ENCODE measurements around the gene GLI3.

Gene GLI3

GRCh38 chr7:42107484-42108240, 129.3 kb downstream of the GLI3 start (continued):
- TF ChIP-seq FEZF1 (tag by site-specific recombination; IDR thresholded peaks at IDR 0.05) (peak; percentile 59), ZBTB1 (tag by site-specific recombination; IDR thresholded peaks at IDR 0.05) (no peak), ZNF23 (tag by site-specific recombination; IDR thresholded peaks at IDR 0.05; ENCODE audit: borderline replicate concordance) (no peak), ZNF501 (tag by site-specific recombination; IDR thresholded peaks at IDR 0.05) (no peak), ZNF354C (tag by site-specific recombination; IDR thresholded peaks at IDR 0.05; ENCODE audit: borderline replicate concordance, low read depth) (no peak), ZNF529 (tag by site-specific recombination; IDR thresholded peaks at IDR 0.05; ENCODE audit: insufficient replicate concordance) (no peak), ZNF423 (tag by site-specific recombination; IDR thresholded peaks at IDR 0.05) (no peak), ZNF596 (tag by site-specific recombination; IDR thresholded peaks at IDR 0.05) (no peak), ZNF510 (tag by site-specific recombination; IDR thresholded peaks at IDR 0.05; ENCODE audit: insufficient replicate concordance) (no peak), ZNF610 (tag by site-specific recombination; IDR thresholded peaks at IDR 0.05; ENCODE audit: borderline replicate concordance) (no peak), GFI1B (tag by site-specific recombination; IDR thresholded peaks at IDR 0.05) (peak; percentile 84), OSR2 (tag by site-specific recombination; IDR thresholded peaks at IDR 0.05) (peak; percentile 59), KLF7 (tag by site-specific recombination; IDR thresholded peaks at IDR 0.05; ENCODE audit: borderline replicate concordance) (peak; percentile 39; the same call in 1 of the 2 replicates), MZF1 (tag by site-specific recombination; IDR thresholded peaks at IDR 0.05; ENCODE audit: borderline replicate concordance) (peak; percentile 29; the same call in 1 of the 2 replicates), ZXDB (tag by site-specific recombination; IDR thresholded peaks at IDR 0.05) (peak; percentile 60), ZNF19 (tag by site-specific recombination; IDR thresholded peaks at IDR 0.05; ENCODE audit: low read depth) (no peak), ZNF394 (tag by site-specific recombination; IDR thresholded peaks at IDR 0.05; ENCODE audit: borderline replicate concordance) (peak; percentile 19; the same call in 1 of the 2 replicates), ZNF10 (tag by site-specific recombination; IDR thresholded peaks at IDR 0.05) (no peak), ZNF114 (tag by site-specific recombination; IDR thresholded peaks at IDR 0.05) (no peak), ZNF521 (tag by site-specific recombination; IDR thresholded peaks at IDR 0.05) (no peak), ZNF629 (tag by site-specific recombination; IDR thresholded peaks at IDR 0.05) (peak; percentile 54; the same call in 1 of the 2 replicates), ZBTB17 (tag by site-specific recombination; IDR thresholded peaks at IDR 0.05) (peak; percentile 88), ZNF155 (tag by site-specific recombination; IDR thresholded peaks at IDR 0.05) (no peak), ZNF768 (tag by site-specific recombination; IDR thresholded peaks at IDR 0.05) (0 out of 2 replicates have a peak, but pooled peaks have one; percentile 64), ZNF555 (tag by site-specific recombination; conservative IDR thresholded peaks at IDR 0.05) (no peak), ZNF544 (tag by site-specific recombination; IDR thresholded peaks at IDR 0.05) (no peak), ZNF624 (tag by site-specific recombination; IDR thresholded peaks at IDR 0.05) (no peak)
- TF ChIP-seq, protein P1, sequence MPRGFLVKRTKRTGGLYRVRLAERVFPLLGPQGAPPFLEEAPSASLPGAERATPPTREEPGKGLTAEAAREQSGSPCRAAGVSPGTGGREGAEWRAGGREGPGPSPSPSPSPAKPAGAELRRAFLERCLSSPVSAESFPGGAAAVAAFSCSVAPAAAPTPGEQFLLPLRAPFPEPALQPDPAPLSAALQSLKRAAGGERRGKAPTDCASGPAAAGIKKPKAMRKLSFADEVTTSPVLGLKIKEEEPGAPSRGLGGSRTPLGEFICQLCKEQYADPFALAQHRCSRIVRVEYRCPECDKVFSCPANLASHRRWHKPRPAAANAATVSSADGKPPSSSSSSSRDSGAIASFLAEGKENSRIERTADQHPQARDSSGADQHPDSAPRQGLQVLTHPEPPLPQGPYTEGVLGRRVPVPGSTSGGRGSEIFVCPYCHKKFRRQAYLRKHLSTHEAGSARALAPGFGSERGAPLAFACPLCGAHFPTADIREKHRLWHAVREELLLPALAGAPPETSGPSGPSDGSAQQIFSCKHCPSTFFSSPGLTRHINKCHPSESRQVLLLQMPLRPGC (tag by site-specific recombination; IDR thresholded peaks at IDR 0.05) = no peak
- TF ChIP-seq, protein P2, sequence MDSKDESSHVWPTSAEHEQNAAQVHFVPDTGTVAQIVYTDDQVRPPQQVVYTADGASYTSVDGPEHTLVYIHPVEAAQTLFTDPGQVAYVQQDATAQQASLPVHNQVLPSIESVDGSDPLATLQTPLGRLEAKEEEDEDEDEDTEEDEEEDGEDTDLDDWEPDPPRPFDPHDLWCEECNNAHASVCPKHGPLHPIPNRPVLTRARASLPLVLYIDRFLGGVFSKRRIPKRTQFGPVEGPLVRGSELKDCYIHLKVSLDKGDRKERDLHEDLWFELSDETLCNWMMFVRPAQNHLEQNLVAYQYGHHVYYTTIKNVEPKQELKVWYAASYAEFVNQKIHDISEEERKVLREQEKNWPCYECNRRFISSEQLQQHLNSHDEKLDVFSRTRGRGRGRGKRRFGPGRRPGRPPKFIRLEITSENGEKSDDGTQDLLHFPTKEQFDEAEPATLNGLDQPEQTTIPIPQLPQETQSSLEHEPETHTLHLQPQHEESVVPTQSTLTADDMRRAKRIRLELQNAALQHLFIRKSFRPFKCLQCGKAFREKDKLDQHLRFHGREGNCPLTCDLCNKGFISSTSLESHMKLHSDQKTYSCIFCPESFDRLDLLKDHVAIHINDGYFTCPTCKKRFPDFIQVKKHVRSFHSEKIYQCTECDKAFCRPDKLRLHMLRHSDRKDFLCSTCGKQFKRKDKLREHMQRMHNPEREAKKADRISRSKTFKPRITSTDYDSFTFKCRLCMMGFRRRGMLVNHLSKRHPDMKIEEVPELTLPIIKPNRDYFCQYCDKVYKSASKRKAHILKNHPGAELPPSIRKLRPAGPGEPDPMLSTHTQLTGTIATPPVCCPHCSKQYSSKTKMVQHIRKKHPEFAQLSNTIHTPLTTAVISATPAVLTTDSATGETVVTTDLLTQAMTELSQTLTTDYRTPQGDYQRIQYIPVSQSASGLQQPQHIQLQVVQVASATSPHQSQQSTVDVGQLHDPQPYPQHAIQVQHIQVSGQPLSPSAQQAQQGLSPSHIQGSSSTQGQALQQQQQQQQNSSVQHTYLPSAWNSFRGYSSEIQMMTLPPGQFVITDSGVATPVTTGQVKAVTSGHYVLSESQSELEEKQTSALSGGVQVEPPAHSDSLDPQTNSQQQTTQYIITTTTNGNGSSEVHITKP (tag by site-specific recombination; IDR thresholded peaks at IDR 0.05) = peak; percentile 36; the same call in 1 of the 2 replicates
- TF ChIP-seq, protein P3, sequence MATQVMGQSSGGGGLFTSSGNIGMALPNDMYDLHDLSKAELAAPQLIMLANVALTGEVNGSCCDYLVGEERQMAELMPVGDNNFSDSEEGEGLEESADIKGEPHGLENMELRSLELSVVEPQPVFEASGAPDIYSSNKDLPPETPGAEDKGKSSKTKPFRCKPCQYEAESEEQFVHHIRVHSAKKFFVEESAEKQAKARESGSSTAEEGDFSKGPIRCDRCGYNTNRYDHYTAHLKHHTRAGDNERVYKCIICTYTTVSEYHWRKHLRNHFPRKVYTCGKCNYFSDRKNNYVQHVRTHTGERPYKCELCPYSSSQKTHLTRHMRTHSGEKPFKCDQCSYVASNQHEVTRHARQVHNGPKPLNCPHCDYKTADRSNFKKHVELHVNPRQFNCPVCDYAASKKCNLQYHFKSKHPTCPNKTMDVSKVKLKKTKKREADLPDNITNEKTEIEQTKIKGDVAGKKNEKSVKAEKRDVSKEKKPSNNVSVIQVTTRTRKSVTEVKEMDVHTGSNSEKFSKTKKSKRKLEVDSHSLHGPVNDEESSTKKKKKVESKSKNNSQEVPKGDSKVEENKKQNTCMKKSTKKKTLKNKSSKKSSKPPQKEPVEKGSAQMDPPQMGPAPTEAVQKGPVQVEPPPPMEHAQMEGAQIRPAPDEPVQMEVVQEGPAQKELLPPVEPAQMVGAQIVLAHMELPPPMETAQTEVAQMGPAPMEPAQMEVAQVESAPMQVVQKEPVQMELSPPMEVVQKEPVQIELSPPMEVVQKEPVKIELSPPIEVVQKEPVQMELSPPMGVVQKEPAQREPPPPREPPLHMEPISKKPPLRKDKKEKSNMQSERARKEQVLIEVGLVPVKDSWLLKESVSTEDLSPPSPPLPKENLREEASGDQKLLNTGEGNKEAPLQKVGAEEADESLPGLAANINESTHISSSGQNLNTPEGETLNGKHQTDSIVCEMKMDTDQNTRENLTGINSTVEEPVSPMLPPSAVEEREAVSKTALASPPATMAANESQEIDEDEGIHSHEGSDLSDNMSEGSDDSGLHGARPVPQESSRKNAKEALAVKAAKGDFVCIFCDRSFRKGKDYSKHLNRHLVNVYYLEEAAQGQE (tag by site-specific recombination; IDR thresholded peaks at IDR 0.05) = no peak
- TF ChIP-seq, protein P4, sequence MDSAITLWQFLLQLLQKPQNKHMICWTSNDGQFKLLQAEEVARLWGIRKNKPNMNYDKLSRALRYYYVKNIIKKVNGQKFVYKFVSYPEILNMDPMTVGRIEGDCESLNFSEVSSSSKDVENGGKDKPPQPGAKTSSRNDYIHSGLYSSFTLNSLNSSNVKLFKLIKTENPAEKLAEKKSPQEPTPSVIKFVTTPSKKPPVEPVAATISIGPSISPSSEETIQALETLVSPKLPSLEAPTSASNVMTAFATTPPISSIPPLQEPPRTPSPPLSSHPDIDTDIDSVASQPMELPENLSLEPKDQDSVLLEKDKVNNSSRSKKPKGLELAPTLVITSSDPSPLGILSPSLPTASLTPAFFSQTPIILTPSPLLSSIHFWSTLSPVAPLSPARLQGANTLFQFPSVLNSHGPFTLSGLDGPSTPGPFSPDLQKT (IDR thresholded peaks at IDR 0.05; ENCODE audit: borderline replicate concordance, low read depth, low read length) = no peak
